K562 (cell line): Measurements from ENCODE around the gene COPA. TPM values are rescaled to one million over a fixed set of nuclear protein-coding genes. Genes with fewer than 3 reads are reported as not detected.
A peak's percentile ranks its signal among the peaks of the same experiment; 100 is the strongest.

ENCODE experiments used
- CHD2 ChIP-seq: IDR thresholded peaks from 2 replicates; pipeline ENCODE4 v1.6.1; 2011; ENCODE audit warnings: low read depth, low read length
- ESRRB ChIP-seq: fragments of 250-450 bp; sonication (Bioruptor Pico); IDR thresholded peaks from 2 replicates; pipeline ENCODE4 v1.5.0; 2020; ENCODE audit warnings: mild to moderate bottlenecking, moderate library complexity, borderline replicate concordance
- MNT ChIP-seq, 2 experiments: fragments of 450-650 bp; conservative IDR thresholded peaks; 2 replicates each; pipeline ENCODE4 v1.6.1; 2017; ENCODE audit warnings: mild to moderate bottlenecking in 2 of 2, moderate library complexity in 2 of 2
- NCOA1 ChIP-seq: fragments of 450-650 bp; IDR thresholded peaks from 2 replicates; pipeline ENCODE4 v1.6.1; 2016; ENCODE audit warnings: low read depth
- NFYB ChIP-seq: IDR thresholded peaks from 2 replicates; pipeline ENCODE4 v1.6.1; 2011; ENCODE audit warnings: mild to moderate bottlenecking, moderate library complexity; ENCODE audit not compliant: insufficient read length; ENCODE audit errors: extremely low read depth
- POU5F1 ChIP-seq: fragments of 150-350 bp; IDR thresholded peaks from 2 replicates; pipeline ENCODE4 v1.6.1; 2014; ENCODE audit warnings: borderline replicate concordance, low read length, low read depth, mild to moderate bottlenecking; ENCODE audit not compliant: partially characterized antibody
- RFX7 ChIP-seq: fragments of 250-450 bp; sonication (Bioruptor Pico); IDR thresholded peaks from 2 replicates; pipeline ENCODE4 v1.5.1; 2021; ENCODE audit warnings: mild to moderate bottlenecking
- ZNF445 ChIP-seq: fragments of 250-450 bp; sonication (Bioruptor Pico); IDR thresholded peaks from 2 replicates; pipeline ENCODE4 v1.4.0; 2020; ENCODE audit warnings: low read depth, mild to moderate bottlenecking, moderate library complexity
- ZNF551 ChIP-seq: fragments of 250-450 bp; sonication (Bioruptor Pico); IDR thresholded peaks from 2 replicates; pipeline ENCODE4 v1.5.0; 2021; ENCODE audit warnings: mild to moderate bottlenecking, moderate library complexity
- polyA plus RNA-seq, 8 experiments: library from polyadenylated mRNA; depleted of rRNA in 4 of 8; stranded (reverse) in 5 of 8; unstranded in 3 of 8; fragments of >200 nt; fragmentation: Nextera tagmentation in 2 of 8; fragmentation: Illumina TruSeq in 1 of 8; extraction: Ambion mirVana in 2 of 8; extraction: Trizol in 1 of 8; gene quantifications; 2 replicates each; pipeline versions ENCODE4 v1.2.1 to v1.2.3, GENCODE V29; 2011 to 2014; ENCODE audit warnings: inconsistent platforms in 1 of 8, missing spikeins in 1 of 8
- total RNA-seq, 7 experiments: library from RNA; depleted of rRNA in 6 of 7; stranded (reverse); fragments of >200 nt in 6 of 7; fragmentation: Illumina TruSeq in 2 of 7; extraction: Trizol in 2 of 7; gene quantifications; 2 replicates each; pipeline versions ENCODE4 v1.2.1 to v1.2.3, GENCODE V29; 2011 to 2021; ENCODE audit warnings: low replicate concordance in 1 of 7
- TF ChIP-seq, protein P1 (sequence below): fragments of 200-600 bp; sonication (generic); IDR thresholded peaks from one replicate; pipeline ENCODE4 v1.6.1; 2012; ENCODE audit warnings: mild to moderate bottlenecking, low read depth, low read length, inconsistent platforms
- TF ChIP-seq, protein P2 (sequence below): IDR thresholded peaks from 2 replicates; pipeline ENCODE4 v1.6.1; 2016; ENCODE audit warnings: missing genetic modification characterization, missing compliant biosample characterization

COPA gene
- total and polyA plus RNA-seq, 9 of the 15 experiments (the other 6 are each of a cell fraction or from before 2014, with no cell fraction given) = 49.8 to 222 (median 110) TPM

GRCh38 chr1:160261893-160262794, 80.9 kb downstream of the COPA start, which contains the start of gene DCAF8 (continued):
- TF ChIP-seq MNT (conservative IDR thresholded peaks at IDR 0.05) (peak in 1 of 2 experiments; percentile 66; a peak in 3 of 4 replicates), ZNF551 (no peak), ZNF445 (CRISPR knock-in tag) (no peak), ESRRB (0 out of 2 replicates have a peak, but pooled peaks have one; percentile 58), CHD2 (peak; percentile 85), NCOA1 (peak; percentile 67), NFYB (no peak), RFX7 (CRISPR knock-in tag) (no peak), POU5F1 (no peak)
- TF ChIP-seq, protein P1, sequence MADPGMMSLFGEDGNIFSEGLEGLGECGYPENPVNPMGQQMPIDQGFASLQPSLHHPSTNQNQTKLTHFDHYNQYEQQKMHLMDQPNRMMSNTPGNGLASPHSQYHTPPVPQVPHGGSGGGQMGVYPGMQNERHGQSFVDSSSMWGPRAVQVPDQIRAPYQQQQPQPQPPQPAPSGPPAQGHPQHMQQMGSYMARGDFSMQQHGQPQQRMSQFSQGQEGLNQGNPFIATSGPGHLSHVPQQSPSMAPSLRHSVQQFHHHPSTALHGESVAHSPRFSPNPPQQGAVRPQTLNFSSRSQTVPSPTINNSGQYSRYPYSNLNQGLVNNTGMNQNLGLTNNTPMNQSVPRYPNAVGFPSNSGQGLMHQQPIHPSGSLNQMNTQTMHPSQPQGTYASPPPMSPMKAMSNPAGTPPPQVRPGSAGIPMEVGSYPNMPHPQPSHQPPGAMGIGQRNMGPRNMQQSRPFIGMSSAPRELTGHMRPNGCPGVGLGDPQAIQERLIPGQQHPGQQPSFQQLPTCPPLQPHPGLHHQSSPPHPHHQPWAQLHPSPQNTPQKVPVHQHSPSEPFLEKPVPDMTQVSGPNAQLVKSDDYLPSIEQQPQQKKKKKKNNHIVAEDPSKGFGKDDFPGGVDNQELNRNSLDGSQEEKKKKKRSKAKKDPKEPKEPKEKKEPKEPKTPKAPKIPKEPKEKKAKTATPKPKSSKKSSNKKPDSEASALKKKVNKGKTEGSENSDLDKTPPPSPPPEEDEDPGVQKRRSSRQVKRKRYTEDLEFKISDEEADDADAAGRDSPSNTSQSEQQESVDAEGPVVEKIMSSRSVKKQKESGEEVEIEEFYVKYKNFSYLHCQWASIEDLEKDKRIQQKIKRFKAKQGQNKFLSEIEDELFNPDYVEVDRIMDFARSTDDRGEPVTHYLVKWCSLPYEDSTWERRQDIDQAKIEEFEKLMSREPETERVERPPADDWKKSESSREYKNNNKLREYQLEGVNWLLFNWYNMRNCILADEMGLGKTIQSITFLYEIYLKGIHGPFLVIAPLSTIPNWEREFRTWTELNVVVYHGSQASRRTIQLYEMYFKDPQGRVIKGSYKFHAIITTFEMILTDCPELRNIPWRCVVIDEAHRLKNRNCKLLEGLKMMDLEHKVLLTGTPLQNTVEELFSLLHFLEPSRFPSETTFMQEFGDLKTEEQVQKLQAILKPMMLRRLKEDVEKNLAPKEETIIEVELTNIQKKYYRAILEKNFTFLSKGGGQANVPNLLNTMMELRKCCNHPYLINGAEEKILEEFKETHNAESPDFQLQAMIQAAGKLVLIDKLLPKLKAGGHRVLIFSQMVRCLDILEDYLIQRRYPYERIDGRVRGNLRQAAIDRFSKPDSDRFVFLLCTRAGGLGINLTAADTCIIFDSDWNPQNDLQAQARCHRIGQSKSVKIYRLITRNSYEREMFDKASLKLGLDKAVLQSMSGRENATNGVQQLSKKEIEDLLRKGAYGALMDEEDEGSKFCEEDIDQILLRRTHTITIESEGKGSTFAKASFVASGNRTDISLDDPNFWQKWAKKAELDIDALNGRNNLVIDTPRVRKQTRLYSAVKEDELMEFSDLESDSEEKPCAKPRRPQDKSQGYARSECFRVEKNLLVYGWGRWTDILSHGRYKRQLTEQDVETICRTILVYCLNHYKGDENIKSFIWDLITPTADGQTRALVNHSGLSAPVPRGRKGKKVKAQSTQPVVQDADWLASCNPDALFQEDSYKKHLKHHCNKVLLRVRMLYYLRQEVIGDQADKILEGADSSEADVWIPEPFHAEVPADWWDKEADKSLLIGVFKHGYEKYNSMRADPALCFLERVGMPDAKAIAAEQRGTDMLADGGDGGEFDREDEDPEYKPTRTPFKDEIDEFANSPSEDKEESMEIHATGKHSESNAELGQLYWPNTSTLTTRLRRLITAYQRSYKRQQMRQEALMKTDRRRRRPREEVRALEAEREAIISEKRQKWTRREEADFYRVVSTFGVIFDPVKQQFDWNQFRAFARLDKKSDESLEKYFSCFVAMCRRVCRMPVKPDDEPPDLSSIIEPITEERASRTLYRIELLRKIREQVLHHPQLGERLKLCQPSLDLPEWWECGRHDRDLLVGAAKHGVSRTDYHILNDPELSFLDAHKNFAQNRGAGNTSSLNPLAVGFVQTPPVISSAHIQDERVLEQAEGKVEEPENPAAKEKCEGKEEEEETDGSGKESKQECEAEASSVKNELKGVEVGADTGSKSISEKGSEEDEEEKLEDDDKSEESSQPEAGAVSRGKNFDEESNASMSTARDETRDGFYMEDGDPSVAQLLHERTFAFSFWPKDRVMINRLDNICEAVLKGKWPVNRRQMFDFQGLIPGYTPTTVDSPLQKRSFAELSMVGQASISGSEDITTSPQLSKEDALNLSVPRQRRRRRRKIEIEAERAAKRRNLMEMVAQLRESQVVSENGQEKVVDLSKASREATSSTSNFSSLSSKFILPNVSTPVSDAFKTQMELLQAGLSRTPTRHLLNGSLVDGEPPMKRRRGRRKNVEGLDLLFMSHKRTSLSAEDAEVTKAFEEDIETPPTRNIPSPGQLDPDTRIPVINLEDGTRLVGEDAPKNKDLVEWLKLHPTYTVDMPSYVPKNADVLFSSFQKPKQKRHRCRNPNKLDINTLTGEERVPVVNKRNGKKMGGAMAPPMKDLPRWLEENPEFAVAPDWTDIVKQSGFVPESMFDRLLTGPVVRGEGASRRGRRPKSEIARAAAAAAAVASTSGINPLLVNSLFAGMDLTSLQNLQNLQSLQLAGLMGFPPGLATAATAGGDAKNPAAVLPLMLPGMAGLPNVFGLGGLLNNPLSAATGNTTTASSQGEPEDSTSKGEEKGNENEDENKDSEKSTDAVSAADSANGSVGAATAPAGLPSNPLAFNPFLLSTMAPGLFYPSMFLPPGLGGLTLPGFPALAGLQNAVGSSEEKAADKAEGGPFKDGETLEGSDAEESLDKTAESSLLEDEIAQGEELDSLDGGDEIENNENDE = no peak
- TF ChIP-seq, protein P2, sequence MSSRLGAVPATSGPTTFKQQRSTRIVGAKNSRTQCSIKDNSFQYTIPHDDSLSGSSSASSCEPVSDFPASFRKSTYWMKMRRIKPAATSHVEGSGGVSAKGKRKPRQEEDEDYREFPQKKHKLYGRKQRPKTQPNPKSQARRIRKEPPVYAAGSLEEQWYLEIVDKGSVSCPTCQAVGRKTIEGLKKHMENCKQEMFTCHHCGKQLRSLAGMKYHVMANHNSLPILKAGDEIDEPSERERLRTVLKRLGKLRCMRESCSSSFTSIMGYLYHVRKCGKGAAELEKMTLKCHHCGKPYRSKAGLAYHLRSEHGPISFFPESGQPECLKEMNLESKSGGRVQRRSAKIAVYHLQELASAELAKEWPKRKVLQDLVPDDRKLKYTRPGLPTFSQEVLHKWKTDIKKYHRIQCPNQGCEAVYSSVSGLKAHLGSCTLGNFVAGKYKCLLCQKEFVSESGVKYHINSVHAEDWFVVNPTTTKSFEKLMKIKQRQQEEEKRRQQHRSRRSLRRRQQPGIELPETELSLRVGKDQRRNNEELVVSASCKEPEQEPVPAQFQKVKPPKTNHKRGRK (tag) = no peak
